Activated CD4-positive, alpha-beta T cell treated with anti-CD3 and anti-CD28 coated beads, Interleukin-10, Interleukin-2, amounts not matched to agents 100 ng/mL and 50 ng/mL, durations not matched to agents 16 hours and 8 hours (primary cell): Measurements from ENCODE around the gene ARHGEF28.

Experiments
- DNase-seq: peaks from one replicate; pipeline ENCODE4 v3.0.0-alpha.2; 2020

Gene ARHGEF28

GRCh38 chr5:73623901-73624404 lies 2.0 kb upstream of the ARHGEF28 start:
- DNase-seq, result no peak

- DNase-seq, result no peak
Measured at GRCh38 chr5:73624888-73625287, 1.1 kb upstream of the ARHGEF28 start.

GRCh38 chr5:73625372-73625943 lies 538 bp upstream of the ARHGEF28 start:
- DNase-seq, result no peak

- no peak for DNase-seq
Measured at GRCh38 chr5:73626814-73627313, 868 bp downstream of the ARHGEF28 start.

- DNase-seq, result no peak
Measured at GRCh38 chr5:73629456-73629855, 3.5 kb downstream of the ARHGEF28 start.

- no peak for DNase-seq
Measured at GRCh38 chr5:73630765-73631164, 4.8 kb downstream of the ARHGEF28 start.

- no peak for DNase-seq
Measured at GRCh38 chr5:73631500-73631899, 5.5 kb downstream of the ARHGEF28 start.

GRCh38 chr5:73633060-73633459 lies 7.1 kb downstream of the ARHGEF28 start:
- DNase-seq, result no peak

- no peak for DNase-seq
Measured at GRCh38 chr5:73636408-73636807, 10.4 kb downstream of the ARHGEF28 start.

GRCh38 chr5:73637565-73637964 lies 11.6 kb downstream of the ARHGEF28 start:
- no peak for DNase-seq

- no peak for DNase-seq
Measured at GRCh38 chr5:73638344-73639095, 12.5 kb downstream of the ARHGEF28 start.

- DNase-seq, result no peak
Measured at GRCh38 chr5:73640861-73641320, 14.9 kb downstream of the ARHGEF28 start.

GRCh38 chr5:73641811-73642210 lies 15.8 kb downstream of the ARHGEF28 start:
- no peak for DNase-seq

GRCh38 chr5:73642344-73642743 lies 16.3 kb downstream of the ARHGEF28 start:
- no peak for DNase-seq

GRCh38 chr5:73644385-73644963 lies 18.5 kb downstream of the ARHGEF28 start:
- DNase-seq, result no peak

- no peak for DNase-seq
Measured at GRCh38 chr5:73647721-73648120, 21.7 kb downstream of the ARHGEF28 start.

- DNase-seq, result no peak
Measured at GRCh38 chr5:73648515-73648914, 22.5 kb downstream of the ARHGEF28 start.

- DNase-seq, result no peak
Measured at GRCh38 chr5:73649926-73650325, 23.9 kb downstream of the ARHGEF28 start.

GRCh38 chr5:73652391-73652790 lies 26.4 kb downstream of the ARHGEF28 start:
- no peak for DNase-seq

- DNase-seq, result no peak
Measured at GRCh38 chr5:73654171-73654811, 28.3 kb downstream of the ARHGEF28 start.

GRCh38 chr5:73654819-73655318 lies 28.9 kb downstream of the ARHGEF28 start:
- DNase-seq, result no peak

GRCh38 chr5:73655521-73656160 lies 29.6 kb downstream of the ARHGEF28 start:
- no peak for DNase-seq

GRCh38 chr5:73661753-73662152 lies 35.8 kb downstream of the ARHGEF28 start:
- no peak for DNase-seq
